CD4-positive, CD25-positive, alpha-beta regulatory T cell (primary cell): ENCODE measurements around the gene YY2. TPM values are rescaled to one million over a fixed set of nuclear protein-coding genes. Genes with fewer than 3 reads are reported as not detected.
"Not testable (repeated sequence)": the region's sequence is repeated elsewhere in the genome, so short reads cannot be mapped to it uniquely, and the experiment has no call there.

Source experiments
- ATAC-seq, 2 donors: fragments of 150-1000 bp; cut with Tn5 transposase; one replicate each; pipeline ENCODE4 v1.10.0; 2021; ENCODE audit warnings: low read depth in 2 of 2, moderate number of reproducible peaks in 2 of 2, moderate library complexity in 1 of 2
- DNase-seq, 3 donors: peaks; one replicate each; pipeline versions ENCODE4 v3.0.0 to v3.0.0-alpha.2; 2012 to 2022; ENCODE audit warnings: mixed read lengths in 1 of 3
- H3K27ac ChIP-seq: one replicate; pipeline ENCODE4 v1.7.0; 2013; ENCODE audit warnings: mild to moderate bottlenecking, low read length; ENCODE audit not compliant: insufficient read depth, poor library complexity, severe bottlenecking
- H3K27me3 ChIP-seq: one replicate; pipeline ENCODE4 v1.7.0; 2013; ENCODE audit warnings: low read length; ENCODE audit not compliant: control insufficient read depth, insufficient read depth
- H3K36me3 ChIP-seq: one replicate; pipeline ENCODE4 v1.7.0; 2013; ENCODE audit warnings: mild to moderate bottlenecking, low read length, moderate library complexity; ENCODE audit not compliant: control insufficient read depth, insufficient read depth
- H3K4me1 ChIP-seq: 2 replicates; pipeline ENCODE4 v1.7.0; 2013; ENCODE audit warnings: mild to moderate bottlenecking, low read length; ENCODE audit not compliant: insufficient read depth, control insufficient read depth, poor library complexity, severe bottlenecking
- H3K4me3 ChIP-seq: one replicate; pipeline ENCODE4 v1.7.0; 2013; ENCODE audit warnings: low read depth, mild to moderate bottlenecking, low read length, moderate library complexity
- H3K9me3 ChIP-seq, 2 experiments: 1 replicate in 1 of 2; 2 replicates in 1 of 2; pipeline ENCODE4 v1.7.0; 2013; ENCODE audit warnings: low read length in 2 of 2, mild to moderate bottlenecking in 1 of 2, moderate library complexity in 1 of 2; ENCODE audit not compliant: control insufficient read depth in 2 of 2
- H3K27ac Mint-ChIP-seq, 3 donors: one replicate each; pipeline ENCODE4 v1.8.0; 2020 to 2022; ENCODE audit warnings: mild to moderate bottlenecking in 3 of 3, mixed read lengths in 3 of 3, moderate library complexity in 2 of 3
- H3K27me3 Mint-ChIP-seq: one replicate; pipeline ENCODE4 v1.8.0; 2022; ENCODE audit warnings: mild to moderate bottlenecking, mixed read lengths
- H3K36me3 Mint-ChIP-seq: one replicate; pipeline ENCODE4 v1.8.0; 2020; ENCODE audit warnings: mixed read lengths
- H3K4me1 Mint-ChIP-seq, 4 donors: one replicate each; pipeline ENCODE4 v1.8.0; 2020 to 2022; ENCODE audit warnings: mixed read lengths in 4 of 4, mild to moderate bottlenecking in 1 of 4
- H3K4me3 Mint-ChIP-seq, 4 donors: one replicate each; pipeline ENCODE4 v1.8.0; 2020 to 2022; ENCODE audit warnings: mild to moderate bottlenecking in 4 of 4, mixed read lengths in 4 of 4, moderate library complexity in 3 of 4
- H3K9me3 Mint-ChIP-seq, 7 donors: one replicate each; pipeline ENCODE4 v1.8.0; 2020 to 2022; ENCODE audit warnings: mixed read lengths in 7 of 7, mild to moderate bottlenecking in 3 of 7, moderate library complexity in 2 of 7
- polyA plus RNA-seq, 4 donors: library from polyadenylated mRNA; unstranded; fragments of 300-500 nt; fragmentation: Illumina TruSeq; gene quantifications; one replicate each; pipeline ENCODE4 v1.2.3, GENCODE V29; 2021
- total RNA-seq: library from RNA; stranded (reverse); gene quantifications from one replicate; pipeline ENCODE4 v1.2.3, GENCODE V29; 2022

YY2 gene
- total and polyA plus RNA-seq, 5 donors from 2014 or later: 0.49 to 0.81 (median 0.61) TPM

DNA sequence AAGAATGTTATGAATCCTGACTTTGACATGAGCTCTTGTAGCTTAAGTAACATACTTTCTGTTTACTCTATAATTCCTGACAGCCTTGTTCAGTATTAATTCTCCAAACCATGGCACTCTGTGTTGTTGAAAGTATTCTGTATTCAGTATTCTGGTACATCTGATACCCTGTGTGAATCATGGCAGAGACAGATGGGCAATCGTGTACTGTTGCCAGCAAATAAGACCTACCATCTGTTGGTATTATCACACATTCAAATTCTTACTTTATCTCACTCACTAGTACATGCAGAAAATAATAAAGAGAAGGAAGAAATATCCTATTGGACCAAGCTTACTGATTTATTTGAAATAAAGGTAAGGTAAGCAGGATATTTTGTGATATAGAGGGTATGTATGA lies 8.4 kb upstream of the YY2 start:
- Mint-ChIP-seq H3K4me3 (no peak overlapping the region), H3K36me3 (peaks cover 10% of the 10 kb centered on the region), H3K9me3 (no peaks in the 10 kb centered on the region), H3K27ac (no peak overlapping the region), H3K27me3 (no peaks in the 10 kb centered on the region), H3K4me1 (peaks cover 0 to 2% (median 0%) of the 10 kb centered on the region in 4 donors)
- Histone ChIP-seq H3K9me3 (no peaks in the 10 kb centered on the region), H3K27me3 (no peaks in the 10 kb centered on the region), H3K4me1 (no peaks in the 10 kb centered on the region), H3K4me3 (no peak overlapping the region), H3K36me3 (peaks cover 10% of the 10 kb centered on the region), H3K27ac (no peak overlapping the region)
- DNase-seq (no peak), ATAC-seq (no peak)

DNA sequence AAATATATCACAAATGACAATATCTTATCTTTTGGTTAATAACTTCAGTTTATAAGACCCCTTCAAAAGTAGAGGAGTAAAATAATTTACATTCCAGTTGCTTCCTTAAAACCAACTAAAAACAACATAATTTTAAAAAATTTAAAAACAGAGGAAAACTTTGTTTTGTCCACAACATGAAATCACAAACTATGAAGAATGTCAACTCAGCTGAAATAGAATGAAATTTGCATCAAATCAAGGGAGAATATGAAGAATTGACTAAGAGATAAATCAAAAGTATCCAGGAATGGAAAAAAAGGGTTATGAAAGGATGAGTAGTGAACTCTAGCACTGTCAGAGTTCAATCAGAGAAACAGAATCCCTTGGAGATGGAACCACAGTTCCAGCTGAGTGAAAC lies 2.2 kb upstream of the YY2 start:
- peaks cover 12% of the 10 kb centered on the region for H3K36me3 ChIP-seq
- no peak overlapping the region for H3K27ac ChIP-seq
- no peaks in the 10 kb centered on the region for H3K9me3 ChIP-seq
- DNase-seq (no peak), ATAC-seq (no peak)
- Mint-ChIP-seq H3K4me1 (no peaks in the 10 kb centered on the region), H3K4me3 (no peak overlapping the region), H3K27ac (no peak overlapping the region), H3K9me3 (no peaks in the 10 kb centered on the region), H3K27me3 (no peaks in the 10 kb centered on the region), H3K36me3 (peaks cover 16% of the 10 kb centered on the region)
- H3K27me3 ChIP-seq: no peaks in the 10 kb centered on the region
- H3K4me1 ChIP-seq: no peaks in the 10 kb centered on the region
- H3K4me3 ChIP-seq: no peak overlapping the region

DNA sequence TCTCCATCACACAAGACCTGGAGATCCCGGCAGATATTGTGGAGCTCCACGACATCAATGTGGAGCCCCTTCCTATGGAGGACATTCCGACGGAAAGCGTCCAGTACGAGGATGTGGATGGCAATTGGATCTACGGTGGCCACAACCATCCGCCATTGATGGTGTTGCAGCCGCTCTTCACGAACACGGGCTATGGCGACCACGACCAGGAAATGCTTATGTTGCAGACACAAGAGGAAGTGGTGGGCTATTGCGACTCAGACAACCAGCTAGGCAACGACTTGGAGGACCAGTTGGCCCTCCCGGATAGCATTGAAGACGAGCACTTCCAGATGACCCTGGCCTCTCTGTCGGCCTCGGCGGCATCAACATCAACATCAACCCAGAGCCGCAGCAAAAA lies 717 bp downstream of the YY2 start:
- no peaks in the 10 kb centered on the region for H3K27me3 Mint-ChIP-seq
- Histone ChIP-seq H3K4me3 (no peak overlapping the region), H3K9me3 (no peaks in the 10 kb centered on the region), H3K4me1 (no peaks in the 10 kb centered on the region), H3K27ac (no peak overlapping the region), H3K36me3 (peaks cover 10% of the 10 kb centered on the region), H3K27me3 (no peaks in the 10 kb centered on the region)
- H3K4me1 Mint-ChIP-seq: peaks cover 0 to 3% (median 0%) of the 10 kb centered on the region in 4 donors
- no peak overlapping the region for H3K4me3 Mint-ChIP-seq
- no peak for DNase-seq
- no peaks in the 10 kb centered on the region for H3K9me3 Mint-ChIP-seq
- ATAC-seq: no peak
- peaks cover 16% of the 10 kb centered on the region for H3K36me3 Mint-ChIP-seq
- H3K27ac Mint-ChIP-seq: no peak overlapping the region

DNA sequence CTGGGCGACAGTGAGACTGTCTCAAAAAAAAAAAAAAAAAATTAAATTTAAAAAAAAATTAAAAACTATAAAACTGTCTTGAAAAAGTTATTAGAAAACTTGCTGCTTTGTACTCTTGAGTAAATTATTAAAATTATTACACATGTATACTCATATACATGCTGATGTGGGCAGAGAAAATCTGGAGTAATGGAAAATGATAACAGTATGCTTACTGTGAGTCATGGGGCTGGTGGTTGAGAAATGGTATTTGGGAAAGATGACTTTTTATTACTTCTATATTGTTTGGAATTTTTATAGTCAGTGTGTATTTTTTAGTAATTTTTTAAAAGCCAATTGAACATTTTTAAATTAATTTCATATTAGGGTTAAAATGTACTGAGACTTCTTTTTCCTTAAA lies 7.5 kb downstream of the YY2 start:
- Histone ChIP-seq H3K4me3 (no peak overlapping the region), H3K4me1 (no peaks in the 10 kb centered on the region), H3K27ac (no peak overlapping the region), H3K27me3 (no peaks in the 10 kb centered on the region), H3K9me3 (no peaks in the 10 kb centered on the region), H3K36me3 (no peaks in the 10 kb centered on the region)
- no peak for DNase-seq
- peaks cover 0 to 3% (median 0%) of the 10 kb centered on the region in 4 donors for H3K4me1 Mint-ChIP-seq
- no peaks in the 10 kb centered on the region for H3K36me3 Mint-ChIP-seq
- no peaks in the 10 kb centered on the region for H3K27me3 Mint-ChIP-seq
- H3K4me3 Mint-ChIP-seq: no peak overlapping the region
- H3K9me3 Mint-ChIP-seq: no peaks in the 10 kb centered on the region
- no peak overlapping the region for H3K27ac Mint-ChIP-seq
- ATAC-seq: no peak

DNA sequence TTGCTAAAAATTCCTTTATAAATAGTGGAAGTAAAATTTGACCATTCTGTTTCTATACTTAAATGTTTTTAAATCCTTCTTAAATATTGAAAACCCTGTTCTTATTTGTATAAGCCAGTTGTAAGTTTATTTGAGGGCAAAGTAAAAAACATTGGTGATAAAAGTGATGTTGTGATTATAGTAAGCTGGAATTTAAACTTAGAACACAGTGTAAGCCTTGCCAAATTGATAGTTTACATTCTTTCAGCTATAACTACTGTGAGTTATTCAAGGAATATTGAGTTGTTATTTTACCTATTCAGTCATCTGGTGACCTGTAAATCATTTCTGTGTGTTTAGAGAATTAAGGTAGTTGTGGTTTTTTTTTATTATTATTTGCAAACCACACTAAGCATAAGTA lies 9.6 kb downstream of the YY2 start:
- ATAC-seq (no peak), DNase-seq (no peak)
- no peaks in the 10 kb centered on the region for H3K4me1 ChIP-seq
- no peaks in the 10 kb centered on the region for H3K36me3 ChIP-seq
- H3K9me3 ChIP-seq: no peaks in the 10 kb centered on the region
- Mint-ChIP-seq H3K27ac (no peak overlapping the region), H3K9me3 (no peaks in the 10 kb centered on the region), H3K27me3 (no peaks in the 10 kb centered on the region), H3K4me1 (peaks cover 0 to 1% (median 0%) of the 10 kb centered on the region in 4 donors), H3K4me3 (no peak overlapping the region), H3K36me3 (no peaks in the 10 kb centered on the region)
- H3K4me3 ChIP-seq: no peak overlapping the region
- no peak overlapping the region for H3K27ac ChIP-seq
- no peaks in the 10 kb centered on the region for H3K27me3 ChIP-seq

DNA sequence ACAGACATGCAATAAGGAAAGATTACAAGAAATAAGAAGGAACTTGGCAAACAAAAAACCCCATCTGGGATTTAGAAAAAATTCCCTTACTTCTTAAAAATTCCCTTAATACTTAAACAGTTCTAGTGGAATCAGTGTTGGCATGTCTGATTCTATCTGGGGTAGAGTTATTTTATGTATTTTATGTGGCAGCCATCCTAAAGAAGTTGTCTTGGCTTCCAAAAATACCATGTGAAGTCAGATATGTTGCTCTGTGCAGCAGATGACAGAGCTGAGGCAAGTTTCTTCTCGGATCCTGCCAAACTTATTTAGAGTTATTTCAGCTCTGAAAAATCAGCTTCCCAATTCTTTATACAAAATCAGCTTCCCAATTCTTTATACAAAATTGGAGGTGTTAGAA lies 14.7 kb downstream of the YY2 start:
- H3K4me3 Mint-ChIP-seq: no peak overlapping the region
- DNase-seq: no peak
- ATAC-seq: no peak
- no peaks in the 10 kb centered on the region for H3K36me3 ChIP-seq
- peaks cover 0 to 1% (median 0%) of the 10 kb centered on the region in 4 donors for H3K4me1 Mint-ChIP-seq
- no peaks in the 10 kb centered on the region for H3K4me1 ChIP-seq
- H3K36me3 Mint-ChIP-seq: no peaks in the 10 kb centered on the region
- H3K9me3 Mint-ChIP-seq: no peaks in the 10 kb centered on the region
- H3K27ac ChIP-seq: no peak overlapping the region
- no peak overlapping the region for H3K27ac Mint-ChIP-seq
- no peaks in the 10 kb centered on the region for H3K9me3 ChIP-seq
- H3K4me3 ChIP-seq: no peak overlapping the region
- no peaks in the 10 kb centered on the region for H3K27me3 Mint-ChIP-seq
- H3K27me3 ChIP-seq: no peaks in the 10 kb centered on the region

DNA sequence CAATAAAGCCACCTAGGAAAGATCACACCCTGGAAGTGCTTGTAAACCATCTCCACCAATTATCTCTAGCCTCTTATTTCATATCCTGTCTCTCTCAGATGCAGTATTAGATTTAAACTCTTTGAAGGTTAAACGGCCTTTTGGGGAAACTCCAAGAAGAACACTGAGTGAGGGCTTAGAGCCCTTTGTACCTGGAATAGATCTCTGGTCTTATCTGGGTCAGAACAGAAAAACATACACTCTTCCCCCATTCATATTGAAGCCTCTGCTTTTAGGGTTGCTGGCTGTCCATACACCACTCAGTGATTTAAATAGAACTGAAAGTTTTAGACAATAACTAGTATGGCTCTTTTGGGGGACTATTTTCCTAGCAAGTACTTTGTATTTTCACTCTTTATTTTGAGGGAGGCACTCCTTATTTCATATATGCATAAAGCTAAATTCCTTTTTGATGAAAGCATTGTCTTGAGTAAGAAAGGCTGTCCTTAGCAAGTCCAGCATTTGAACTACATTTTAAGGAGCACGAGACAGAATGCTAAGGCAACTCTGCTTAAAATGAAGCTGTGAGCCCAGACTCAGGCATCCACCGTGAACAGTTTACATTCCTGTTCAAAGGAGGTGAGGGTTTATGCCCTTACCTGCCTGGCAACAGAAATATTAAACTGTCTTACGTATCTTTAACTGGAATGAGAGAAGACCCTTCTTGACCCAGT lies 17.4 kb downstream of the YY2 start:
- DNase-seq (no peak), ATAC-seq (no peak)
- peaks cover 0 to 1% (median 0%) of the 10 kb centered on the region in 4 donors for H3K4me1 Mint-ChIP-seq
- Histone ChIP-seq H3K9me3 (no peaks in the 10 kb centered on the region), H3K27ac (no peak overlapping the region), H3K4me3 (no peak overlapping the region), H3K4me1 (no peaks in the 10 kb centered on the region), H3K27me3 (no peaks in the 10 kb centered on the region), H3K36me3 (no peaks in the 10 kb centered on the region)
- H3K4me3 Mint-ChIP-seq: no peak overlapping the region
- no peaks in the 10 kb centered on the region for H3K36me3 Mint-ChIP-seq
- no peak overlapping the region for H3K27ac Mint-ChIP-seq
- H3K27me3 Mint-ChIP-seq: no peaks in the 10 kb centered on the region
- H3K9me3 Mint-ChIP-seq: no peaks in the 10 kb centered on the region

DNA sequence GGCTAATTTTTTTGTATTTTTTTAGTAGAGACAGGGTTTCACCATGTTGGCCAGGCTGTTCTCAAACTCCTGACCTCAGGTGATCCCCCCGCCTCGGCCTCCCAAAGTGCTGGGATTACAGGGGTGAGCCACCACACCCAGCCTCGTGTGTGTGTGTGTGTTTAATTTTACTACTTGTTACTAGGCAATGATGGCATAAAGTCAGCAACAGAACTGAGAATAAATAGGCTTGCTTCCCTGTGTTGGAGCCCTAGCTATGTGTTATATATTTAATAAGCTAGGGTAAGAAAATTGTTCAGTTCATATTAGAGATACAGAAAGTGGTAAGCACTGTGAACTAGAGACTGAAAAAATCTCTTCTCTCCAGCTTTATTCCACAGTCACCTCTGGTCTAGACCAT lies 18.4 kb downstream of the YY2 start:
- H3K4me1 ChIP-seq, H3K27ac ChIP-seq, ATAC-seq, H3K27ac Mint-ChIP-seq, H3K27me3 Mint-ChIP-seq, DNase-seq, H3K4me3 ChIP-seq, H3K4me3 Mint-ChIP-seq, H3K27me3 ChIP-seq, H3K36me3 ChIP-seq, H3K9me3 Mint-ChIP-seq, H3K4me1 Mint-ChIP-seq, H3K36me3 Mint-ChIP-seq, H3K9me3 ChIP-seq: not testable (repeated sequence)
